Activated CD8-positive, alpha-beta memory T cell treated with anti-CD3 and anti-CD28 coated beads for 1 hour (primary cell): ENCODE results near the gene ITGB1.
"Not testable (repeated sequence)": the region's sequence is repeated elsewhere in the genome, so short reads cannot be mapped to it uniquely, and the experiment has no call there.

Source experiments
- DNase-seq, 2 donors: peaks; one replicate each; pipeline ENCODE4 v3.0.0-alpha.2; 2020; ENCODE audit warnings: low read depth in 1 of 2; ENCODE audit errors: extremely low read depth in 1 of 2

ITGB1 gene

GRCh38 chr10:32958085-32959005 lies at the start of gene ITGB1:
TSS of gene ITGB1 (minus strand) at chr10:32958230. CDS start at chr10:32935558, 22,672 bp downstream.
- DNase-seq, result peak in 1 of 2 donors; percentile 80

GRCh38 chr10:33006342-33006887 lies 48.4 kb upstream of the ITGB1 start:
- no peak for DNase-seq

GRCh38 chr10:33005322-33006301 lies 47.6 kb upstream of the ITGB1 start:
- peak in 1 of 2 donors; percentile 29 for DNase-seq

GRCh38 chr10:33001908-33002492 lies 44.0 kb upstream of the ITGB1 start:
- DNase-seq, result no peak

GRCh38 chr10:32998060-32998581 lies 40.1 kb upstream of the ITGB1 start:
- DNase-seq, result not testable (repeated sequence)

- DNase-seq, result no peak
These were observed 37.7 kb upstream of the ITGB1 start for GRCh38 chr10:32995751-32996150.

- DNase-seq, result no peak
These were observed 37.1 kb upstream of the ITGB1 start for GRCh38 chr10:32995066-32995622.

GRCh38 chr10:32994632-32995031 lies 36.6 kb upstream of the ITGB1 start:
- not testable (repeated sequence) for DNase-seq

GRCh38 chr10:32992310-32992709 lies 34.3 kb upstream of the ITGB1 start:
- DNase-seq, result not testable (repeated sequence)

GRCh38 chr10:32990811-32991210 lies 32.8 kb upstream of the ITGB1 start:
- DNase-seq, result no peak

- no peak for DNase-seq
These were observed 30.6 kb upstream of the ITGB1 start for GRCh38 chr10:32988604-32989003.

GRCh38 chr10:32987172-32987571 lies 29.1 kb upstream of the ITGB1 start:
- no peak for DNase-seq

- no peak for DNase-seq
These were observed 27.8 kb upstream of the ITGB1 start for GRCh38 chr10:32985775-32986350.

GRCh38 chr10:32985341-32985764 lies 27.3 kb upstream of the ITGB1 start:
- DNase-seq, result no peak

GRCh38 chr10:32984003-32984600 lies 26.1 kb upstream of the ITGB1 start:
- no peak for DNase-seq

- DNase-seq, result no peak
These were observed 25.2 kb upstream of the ITGB1 start for GRCh38 chr10:32982911-32983909.

GRCh38 chr10:32982293-32982709 lies 24.3 kb upstream of the ITGB1 start:
- DNase-seq, result no peak

GRCh38 chr10:32981760-32982159 lies 23.7 kb upstream of the ITGB1 start:
- no peak for DNase-seq
